Neural cell (in vitro differentiated cells): ENCODE measurements around the gene ZMAT5. TPM values are rescaled to one million over a fixed set of nuclear protein-coding genes. Genes with fewer than 3 reads are reported as not detected.

Experiments used
- H2AFZ ChIP-seq: fragments of 200-600, 300-800 bp; sonication (generic), shearing (Covaris generic); 2 replicates; pipeline ENCODE4 v1.6.0; 2014; ENCODE audit warnings: low read depth, mild to moderate bottlenecking, antibody characterized with exemption, low read length, moderate library complexity
- H3F3A ChIP-seq: fragments of 200-600 bp; shearing (Covaris generic); 2 replicates; pipeline ENCODE4 v1.6.1; 2016; ENCODE audit warnings: mild to moderate bottlenecking, moderate library complexity, mixed read lengths, antibody characterized with exemption, low read length; ENCODE audit not compliant: insufficient read depth, poor library complexity, severe bottlenecking
- H3K27ac ChIP-seq: fragments of 200-600, 300-800 bp; sonication (generic), shearing (Covaris generic); 2 replicates; pipeline ENCODE4 v1.5.1; 2014; ENCODE audit warnings: mild to moderate bottlenecking, low read length, moderate library complexity
- H3K27me3 ChIP-seq: fragments of 300-800, 200-600 bp; sonication (generic), shearing (Covaris generic); 2 replicates; pipeline ENCODE4 v1.6.0; 2014; ENCODE audit warnings: mild to moderate bottlenecking, low read depth, low read length, moderate library complexity; ENCODE audit not compliant: insufficient read depth
- H3K36me3 ChIP-seq: fragments of 300-800, 200-600 bp; sonication (generic), shearing (Covaris generic); 2 replicates; pipeline ENCODE4 v1.5.1; 2014; ENCODE audit warnings: mild to moderate bottlenecking, antibody characterized with exemption, low read length, moderate library complexity; ENCODE audit not compliant: insufficient read depth
- H3K4me2 ChIP-seq: fragments of 300-800, 200-600 bp; sonication (generic), shearing (Covaris generic); 2 replicates; pipeline ENCODE4 v1.6.0; 2014; ENCODE audit warnings: mild to moderate bottlenecking, low read length
- H3K4me3 ChIP-seq: fragments of 300-800, 200-600 bp; sonication (generic), shearing (Covaris generic); 2 replicates; pipeline ENCODE4 v1.5.1; 2014; ENCODE audit warnings: mild to moderate bottlenecking, low read length, moderate library complexity
- H3K79me2 ChIP-seq: fragments of 200-600 bp; shearing (Covaris generic); replicated peaks from 2 replicates; pipeline ENCODE4 v1.6.0; 2014; ENCODE audit warnings: mild to moderate bottlenecking, low read length, moderate library complexity; ENCODE audit not compliant: insufficient read depth
- H3K9ac ChIP-seq: fragments of 300-800, 200-600 bp; sonication (generic), shearing (Covaris generic); 2 replicates; pipeline ENCODE4 v1.6.1; 2016; ENCODE audit warnings: mild to moderate bottlenecking, low read length, mixed read lengths
- H3K9me2 ChIP-seq: fragments of 200-600 bp; shearing (Covaris generic); 2 replicates; pipeline ENCODE4 v1.6.1; 2016; ENCODE audit warnings: mild to moderate bottlenecking, low read length, mixed read lengths; ENCODE audit not compliant: insufficient read depth
- H3K9me3 ChIP-seq: fragments of 200-600, 300-800 bp; sonication (generic), shearing (Covaris generic); 2 replicates; pipeline ENCODE4 v1.6.1; 2016; ENCODE audit warnings: mild to moderate bottlenecking, mixed run types, low read length, moderate library complexity, mixed read lengths
- H4K20me1 ChIP-seq: fragments of 200-600 bp; shearing (Covaris generic); 2 replicates; pipeline ENCODE4 v1.6.1; 2016; ENCODE audit warnings: mild to moderate bottlenecking, mixed run types; ENCODE audit not compliant: insufficient read depth
- CTCF ChIP-seq: fragments of 450-650 bp; IDR thresholded peaks from 2 replicates; pipeline ENCODE4 v1.5.1; 2014; ENCODE audit warnings: antibody characterized with exemption, mild to moderate bottlenecking, moderate library complexity; ENCODE audit not compliant: poor library complexity, severe bottlenecking
- EZH2 ChIP-seq: fragments of 200-600, 300-800 bp; shearing (Covaris generic), sonication (generic); IDR thresholded peaks from 2 replicates; pipeline ENCODE4 v1.6.1; 2014; ENCODE audit warnings: antibody characterized with exemption, low read length, borderline replicate concordance, mild to moderate bottlenecking; ENCODE audit not compliant: insufficient read depth, poor library complexity, severe bottlenecking
- MXI1 ChIP-seq: fragments of 450-650 bp; conservative IDR thresholded peaks from 2 replicates; pipeline ENCODE4 v1.6.1; 2014; ENCODE audit warnings: antibody characterized with exemption, mild to moderate bottlenecking; ENCODE audit not compliant: poor library complexity, severe bottlenecking
- POLR2AphosphoS5 ChIP-seq: IDR thresholded peaks from 2 replicates; pipeline ENCODE4 v1.6.1; 2012
- RAD21 ChIP-seq: fragments of 450-650 bp; conservative IDR thresholded peaks from 2 replicates; pipeline ENCODE4 v1.6.1; 2014; ENCODE audit warnings: antibody characterized with exemption, mild to moderate bottlenecking, moderate library complexity
- REST ChIP-seq: IDR thresholded peaks from 2 replicates; pipeline ENCODE4 v1.6.1; 2012; ENCODE audit warnings: borderline replicate concordance
- TAF1 ChIP-seq: IDR thresholded peaks from 2 replicates; pipeline ENCODE4 v1.6.1; 2012; ENCODE audit warnings: low read depth
- polyA plus RNA-seq: library from polyadenylated mRNA; depleted of rRNA; stranded (reverse); fragments of >200 nt; gene quantifications from 2 replicates; pipeline ENCODE4 v1.2.3, GENCODE V29; 2014

The ZMAT5 gene
- polyA plus RNA-seq, 1 donor from 2014 or later = 54.9 TPM

GRCh38 chr22:29780748-29781676 is 14.2 kb upstream of the ZMAT5 start:
- no peaks in the 10 kb centered on the region for H3K9me2 ChIP-seq
- no peaks in the 10 kb centered on the region for H3K79me2 ChIP-seq
- H3K4me2 ChIP-seq = no peak overlapping the region
- no peak overlapping the region for H2AFZ ChIP-seq
- no peak overlapping the region for H3K27ac ChIP-seq
- no peak for TF ChIP-seq MXI1
- TF ChIP-seq POLR2AphosphoS5 = no peak
- TF ChIP-seq REST = no peak
- no peak for TF ChIP-seq RAD21
- H3F3A ChIP-seq = no peaks in the 10 kb centered on the region
- no peaks in the 10 kb centered on the region for H4K20me1 ChIP-seq
- H3K4me3 ChIP-seq = no peak overlapping the region
- H3K9me3 ChIP-seq = no peaks in the 10 kb centered on the region
- H3K36me3 ChIP-seq = no peaks in the 10 kb centered on the region
- no peak overlapping the region for H3K9ac ChIP-seq
- no peaks in the 10 kb centered on the region for H3K27me3 ChIP-seq

GRCh38 chr22:29780220-29780619 is 13.4 kb upstream of the ZMAT5 start:
- Histone ChIP-seq H3K27me3 (no peaks in the 10 kb centered on the region), H3K4me3 (no peak overlapping the region), H3K9me2 (no peaks in the 10 kb centered on the region), H3K27ac (no peak overlapping the region), H3K9ac (no peak overlapping the region), H3K9me3 (no peaks in the 10 kb centered on the region), H3K79me2 (no peaks in the 10 kb centered on the region), H3K4me2 (no peak overlapping the region), H3K36me3 (no peaks in the 10 kb centered on the region), H3F3A (no peaks in the 10 kb centered on the region), H4K20me1 (no peaks in the 10 kb centered on the region), H2AFZ (no peak overlapping the region)
- TF ChIP-seq EZH2 (no peak), REST (no peak), CTCF (no peak), TAF1 (no peak), RAD21 (no peak), MXI1 (no peak)
